K562 (cell line): ENCODE results near the gene MDM4. TPM values are rescaled to one million over a fixed set of nuclear protein-coding genes. Genes with fewer than 3 reads are reported as not detected.

Experiments
- ETV1 ChIP-seq: fragments of 450-650 bp; conservative IDR thresholded peaks from 2 replicates; pipeline ENCODE4 v1.6.1; 2016; ENCODE audit warnings: missing genetic modification characterization, control low read depth, low read depth, missing compliant biosample characterization
- L3MBTL2 ChIP-seq: fragments of 450-650 bp; IDR thresholded peaks from 2 replicates; pipeline ENCODE4 v1.6.1; 2016; ENCODE audit warnings: mild to moderate bottlenecking, moderate library complexity
- MYNN ChIP-seq, 2 experiments: sonication (generic); formaldehyde crosslinking in 1 of 2; IDR thresholded peaks; 2 replicates each; pipeline versions ENCODE4 v1.5.0 to v1.6.1; 2016 to 2020; ENCODE audit warnings: antibody characterized with exemption in 1 of 2, missing genetic modification reagents in 1 of 2
- NFIC ChIP-seq: fragments of 450-650 bp; IDR thresholded peaks from 2 replicates; pipeline ENCODE4 v1.6.1; 2017; ENCODE audit warnings: mild to moderate bottlenecking, inconsistent platforms
- NR2C2 ChIP-seq, 2 experiments: fragments of 200-800 bp in 1 of 2; sonication (Bioruptor generic) in 1 of 2; sonication (generic) in 1 of 2; formaldehyde crosslinking in 1 of 2; IDR thresholded peaks; 2 replicates each; pipeline versions ENCODE4 v1.6.1 to v1.8.0; 2016 to 2022; ENCODE audit warnings: mild to moderate bottlenecking in 1 of 2, missing compliant biosample characterization in 1 of 2, missing genetic modification characterization in 1 of 2, missing genetic modification reagents in 1 of 2
- RBM15 ChIP-seq: fragments of 200-400 bp; formaldehyde crosslinking; IDR thresholded peaks from 2 replicates; pipeline ENCODE4 v1.6.1; 2018; ENCODE audit warnings: mild to moderate bottlenecking, low read length, moderate library complexity; ENCODE audit not compliant: insufficient read depth
- YY1 ChIP-seq, 3 experiments: IDR thresholded peaks; 2 replicates each; pipeline ENCODE4 v1.6.1; 2011; ENCODE audit warnings: low read length in 2 of 3, mild to moderate bottlenecking in 2 of 3, moderate library complexity in 2 of 3, borderline replicate concordance in 1 of 3, control low read depth in 1 of 3, low read depth in 1 of 3; ENCODE audit not compliant: insufficient read depth in 3 of 3, insufficient replicate concordance in 2 of 3, control insufficient read depth in 1 of 3, insufficient read length in 1 of 3; ENCODE audit errors: extremely low read depth in 1 of 3
- ZNF274 ChIP-seq: IDR thresholded peaks from 2 replicates; pipeline ENCODE4 v1.6.1; 2011; ENCODE audit warnings: low read depth, mild to moderate bottlenecking, low read length, moderate library complexity, borderline replicate concordance
- ZNF830 ChIP-seq: fragments of 250-450 bp; sonication (Bioruptor Pico); IDR thresholded peaks from 2 replicates; pipeline ENCODE4 v1.5.0; 2021; ENCODE audit warnings: mild to moderate bottlenecking
- polyA plus RNA-seq, 8 experiments: library from polyadenylated mRNA; depleted of rRNA in 4 of 8; stranded (reverse) in 5 of 8; unstranded in 3 of 8; fragments of >200 nt; fragmentation: Nextera tagmentation in 2 of 8; fragmentation: Illumina TruSeq in 1 of 8; extraction: Ambion mirVana in 2 of 8; extraction: Trizol in 1 of 8; gene quantifications; 2 replicates each; pipeline versions ENCODE4 v1.2.1 to v1.2.3, GENCODE V29; 2011 to 2014; ENCODE audit warnings: inconsistent platforms in 1 of 8, missing spikeins in 1 of 8
- total RNA-seq, 7 experiments: library from RNA; depleted of rRNA in 6 of 7; stranded (reverse); fragments of >200 nt in 6 of 7; fragmentation: Illumina TruSeq in 2 of 7; extraction: Trizol in 2 of 7; gene quantifications; 2 replicates each; pipeline versions ENCODE4 v1.2.1 to v1.2.3, GENCODE V29; 2011 to 2021; ENCODE audit warnings: low replicate concordance in 1 of 7
- TF ChIP-seq, protein P1 (sequence below): sonication (generic); formaldehyde crosslinking; IDR thresholded peaks from 2 replicates; pipeline ENCODE4 v1.8.0; 2022; ENCODE audit warnings: mild to moderate bottlenecking, missing genetic modification reagents
- TF ChIP-seq, protein P2 (sequence below): fragments of 250-450 bp; sonication (Bioruptor Pico); IDR thresholded peaks from 2 replicates; pipeline ENCODE4 v1.9.0; 2021; ENCODE audit warnings: mild to moderate bottlenecking, inconsistent platforms
- TF ChIP-seq, protein P3 (sequence below): IDR thresholded peaks from 3 replicates; pipeline ENCODE4 v1.6.1; 2011; ENCODE audit warnings: borderline replicate concordance, mild to moderate bottlenecking, moderate library complexity; ENCODE audit not compliant: insufficient read length; ENCODE audit errors: extremely low read depth
- TF ChIP-seq, protein P4 (sequence below): fragments of 450-650 bp; conservative IDR thresholded peaks from 2 replicates; pipeline ENCODE4 v1.6.1; 2016; ENCODE audit warnings: missing genetic modification characterization, low read depth, mild to moderate bottlenecking, control low read depth, missing compliant biosample characterization

The MDM4 gene
- total and polyA plus RNA-seq, 9 of the 15 experiments (the other 6 are each of a cell fraction or from before 2014, with no cell fraction given), result 3.3 to 61.7 (median 21.2) TPM

DNA sequence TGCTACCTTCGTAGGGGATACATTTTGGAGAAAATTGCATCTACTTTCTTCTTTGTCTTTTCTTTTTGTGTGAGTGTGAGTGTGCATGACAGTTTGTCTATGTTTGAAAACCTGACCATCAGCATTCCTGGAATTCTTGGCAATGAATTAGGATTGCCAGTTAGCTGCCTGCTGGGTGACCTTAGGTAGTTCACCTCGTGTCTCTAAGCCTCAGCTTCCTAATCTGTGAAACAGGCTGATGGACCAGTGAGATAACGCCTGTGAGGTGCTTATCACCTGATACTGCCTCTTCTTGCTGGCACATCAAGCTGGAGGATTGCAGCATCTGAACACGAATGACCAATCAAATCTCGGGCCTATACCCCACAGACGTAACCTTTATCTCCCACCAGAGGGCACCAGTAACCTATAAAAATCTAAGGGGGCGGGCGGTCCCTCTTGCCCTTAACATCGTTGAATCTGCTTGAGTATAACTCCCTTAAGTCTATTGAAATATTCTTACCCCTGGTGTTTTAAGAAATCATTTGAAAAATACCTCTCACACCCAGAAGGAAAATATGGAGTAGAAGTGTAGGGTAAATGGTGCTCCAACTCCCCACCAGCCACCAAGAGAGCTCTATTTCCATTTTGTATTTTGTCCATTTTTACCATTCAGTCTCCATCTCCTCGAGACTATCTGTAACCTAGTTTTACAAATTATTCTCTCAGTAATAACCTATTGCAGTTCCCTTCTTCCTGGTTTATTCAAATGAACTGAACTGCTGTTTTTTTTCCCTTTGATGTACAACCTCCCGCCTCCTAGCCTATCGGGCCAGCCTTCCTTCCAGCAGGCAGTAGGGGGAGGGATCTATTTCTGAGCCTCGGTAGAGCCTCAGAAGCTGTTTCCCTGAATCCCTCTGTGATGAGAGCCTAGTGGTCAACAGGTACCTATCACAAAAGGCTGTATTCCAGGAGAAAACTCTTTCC lies 49.7 kb downstream of the MDM4 start (continued):
- peak in 1 of 3 experiments; percentile 20 for TF ChIP-seq YY1 (IDR thresholded peaks at IDR 0.05; ENCODE audit: borderline replicate concordance in 1 of 3, control insufficient read depth in 1 of 3, extremely low read depth in 1 of 3, insufficient read depth in 3 of 3, insufficient read length in 1 of 3, insufficient replicate concordance in 2 of 3, low read depth in 1 of 3, low read length in 2 of 3)
- TF ChIP-seq MYNN (IDR thresholded peaks at IDR 0.05), result peak; percentile 55; the same call in 1 of the 2 replicates
- no peak for TF ChIP-seq MYNN (CRISPR knock-in tag; IDR thresholded peaks at IDR 0.05)
- TF ChIP-seq, protein P1, sequence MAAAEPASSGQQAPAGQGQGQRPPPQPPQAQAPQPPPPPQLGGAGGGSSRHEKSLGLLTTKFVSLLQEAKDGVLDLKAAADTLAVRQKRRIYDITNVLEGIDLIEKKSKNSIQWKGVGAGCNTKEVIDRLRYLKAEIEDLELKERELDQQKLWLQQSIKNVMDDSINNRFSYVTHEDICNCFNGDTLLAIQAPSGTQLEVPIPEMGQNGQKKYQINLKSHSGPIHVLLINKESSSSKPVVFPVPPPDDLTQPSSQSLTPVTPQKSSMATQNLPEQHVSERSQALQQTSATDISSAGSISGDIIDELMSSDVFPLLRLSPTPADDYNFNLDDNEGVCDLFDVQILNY (CRISPR knock-in tag), result peak; percentile 58; the same call in 1 of the 2 replicates
- TF ChIP-seq NR2C2 (CRISPR knock-in tag; IDR thresholded peaks at IDR 0.05), result no peak
- peak; percentile 68; the same call in 1 of the 2 replicates for TF ChIP-seq NR2C2 (tag; IDR thresholded peaks at IDR 0.05)
- TF ChIP-seq, protein P2, sequence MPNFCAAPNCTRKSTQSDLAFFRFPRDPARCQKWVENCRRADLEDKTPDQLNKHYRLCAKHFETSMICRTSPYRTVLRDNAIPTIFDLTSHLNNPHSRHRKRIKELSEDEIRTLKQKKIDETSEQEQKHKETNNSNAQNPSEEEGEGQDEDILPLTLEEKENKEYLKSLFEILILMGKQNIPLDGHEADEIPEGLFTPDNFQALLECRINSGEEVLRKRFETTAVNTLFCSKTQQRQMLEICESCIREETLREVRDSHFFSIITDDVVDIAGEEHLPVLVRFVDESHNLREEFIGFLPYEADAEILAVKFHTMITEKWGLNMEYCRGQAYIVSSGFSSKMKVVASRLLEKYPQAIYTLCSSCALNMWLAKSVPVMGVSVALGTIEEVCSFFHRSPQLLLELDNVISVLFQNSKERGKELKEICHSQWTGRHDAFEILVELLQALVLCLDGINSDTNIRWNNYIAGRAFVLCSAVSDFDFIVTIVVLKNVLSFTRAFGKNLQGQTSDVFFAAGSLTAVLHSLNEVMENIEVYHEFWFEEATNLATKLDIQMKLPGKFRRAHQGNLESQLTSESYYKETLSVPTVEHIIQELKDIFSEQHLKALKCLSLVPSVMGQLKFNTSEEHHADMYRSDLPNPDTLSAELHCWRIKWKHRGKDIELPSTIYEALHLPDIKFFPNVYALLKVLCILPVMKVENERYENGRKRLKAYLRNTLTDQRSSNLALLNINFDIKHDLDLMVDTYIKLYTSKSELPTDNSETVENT, result no peak
- TF ChIP-seq, protein P3, sequence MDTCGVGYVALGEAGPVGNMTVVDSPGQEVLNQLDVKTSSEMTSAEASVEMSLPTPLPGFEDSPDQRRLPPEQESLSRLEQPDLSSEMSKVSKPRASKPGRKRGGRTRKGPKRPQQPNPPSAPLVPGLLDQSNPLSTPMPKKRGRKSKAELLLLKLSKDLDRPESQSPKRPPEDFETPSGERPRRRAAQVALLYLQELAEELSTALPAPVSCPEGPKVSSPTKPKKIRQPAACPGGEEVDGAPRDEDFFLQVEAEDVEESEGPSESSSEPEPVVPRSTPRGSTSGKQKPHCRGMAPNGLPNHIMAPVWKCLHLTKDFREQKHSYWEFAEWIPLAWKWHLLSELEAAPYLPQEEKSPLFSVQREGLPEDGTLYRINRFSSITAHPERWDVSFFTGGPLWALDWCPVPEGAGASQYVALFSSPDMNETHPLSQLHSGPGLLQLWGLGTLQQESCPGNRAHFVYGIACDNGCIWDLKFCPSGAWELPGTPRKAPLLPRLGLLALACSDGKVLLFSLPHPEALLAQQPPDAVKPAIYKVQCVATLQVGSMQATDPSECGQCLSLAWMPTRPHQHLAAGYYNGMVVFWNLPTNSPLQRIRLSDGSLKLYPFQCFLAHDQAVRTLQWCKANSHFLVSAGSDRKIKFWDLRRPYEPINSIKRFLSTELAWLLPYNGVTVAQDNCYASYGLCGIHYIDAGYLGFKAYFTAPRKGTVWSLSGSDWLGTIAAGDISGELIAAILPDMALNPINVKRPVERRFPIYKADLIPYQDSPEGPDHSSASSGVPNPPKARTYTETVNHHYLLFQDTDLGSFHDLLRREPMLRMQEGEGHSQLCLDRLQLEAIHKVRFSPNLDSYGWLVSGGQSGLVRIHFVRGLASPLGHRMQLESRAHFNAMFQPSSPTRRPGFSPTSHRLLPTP, result no peak
- peak; percentile 88 for TF ChIP-seq NFIC
- no peak for TF ChIP-seq ZNF274
- TF ChIP-seq L3MBTL2, result peak; percentile 68
- no peak for TF ChIP-seq ETV1
- no peak for TF ChIP-seq ZNF830 (CRISPR knock-in tag)
- no peak for TF ChIP-seq RBM15
- TF ChIP-seq, protein P4, sequence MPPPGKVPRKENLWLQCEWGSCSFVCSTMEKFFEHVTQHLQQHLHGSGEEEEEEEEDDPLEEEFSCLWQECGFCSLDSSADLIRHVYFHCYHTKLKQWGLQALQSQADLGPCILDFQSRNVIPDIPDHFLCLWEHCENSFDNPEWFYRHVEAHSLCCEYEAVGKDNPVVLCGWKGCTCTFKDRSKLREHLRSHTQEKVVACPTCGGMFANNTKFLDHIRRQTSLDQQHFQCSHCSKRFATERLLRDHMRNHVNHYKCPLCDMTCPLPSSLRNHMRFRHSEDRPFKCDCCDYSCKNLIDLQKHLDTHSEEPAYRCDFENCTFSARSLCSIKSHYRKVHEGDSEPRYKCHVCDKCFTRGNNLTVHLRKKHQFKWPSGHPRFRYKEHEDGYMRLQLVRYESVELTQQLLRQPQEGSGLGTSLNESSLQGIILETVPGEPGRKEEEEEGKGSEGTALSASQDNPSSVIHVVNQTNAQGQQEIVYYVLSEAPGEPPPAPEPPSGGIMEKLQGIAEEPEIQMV (tag), result 0 out of 2 replicates have a peak, but pooled peaks have one; percentile 41
